NCI-H748 (cell line): ENCODE measurements around the gene DTX2.
"Not testable (repeated sequence)": the region's sequence is repeated elsewhere in the genome, so short reads cannot be mapped to it uniquely, and the experiment has no call there.

Experiments used
- DNase-seq: peaks from one replicate; lab custom pipeline; 2025; ENCODE audit not compliant: unreplicated experiment; lab: John Stamatoyannopoulos, UW

DTX2 gene

DNA sequence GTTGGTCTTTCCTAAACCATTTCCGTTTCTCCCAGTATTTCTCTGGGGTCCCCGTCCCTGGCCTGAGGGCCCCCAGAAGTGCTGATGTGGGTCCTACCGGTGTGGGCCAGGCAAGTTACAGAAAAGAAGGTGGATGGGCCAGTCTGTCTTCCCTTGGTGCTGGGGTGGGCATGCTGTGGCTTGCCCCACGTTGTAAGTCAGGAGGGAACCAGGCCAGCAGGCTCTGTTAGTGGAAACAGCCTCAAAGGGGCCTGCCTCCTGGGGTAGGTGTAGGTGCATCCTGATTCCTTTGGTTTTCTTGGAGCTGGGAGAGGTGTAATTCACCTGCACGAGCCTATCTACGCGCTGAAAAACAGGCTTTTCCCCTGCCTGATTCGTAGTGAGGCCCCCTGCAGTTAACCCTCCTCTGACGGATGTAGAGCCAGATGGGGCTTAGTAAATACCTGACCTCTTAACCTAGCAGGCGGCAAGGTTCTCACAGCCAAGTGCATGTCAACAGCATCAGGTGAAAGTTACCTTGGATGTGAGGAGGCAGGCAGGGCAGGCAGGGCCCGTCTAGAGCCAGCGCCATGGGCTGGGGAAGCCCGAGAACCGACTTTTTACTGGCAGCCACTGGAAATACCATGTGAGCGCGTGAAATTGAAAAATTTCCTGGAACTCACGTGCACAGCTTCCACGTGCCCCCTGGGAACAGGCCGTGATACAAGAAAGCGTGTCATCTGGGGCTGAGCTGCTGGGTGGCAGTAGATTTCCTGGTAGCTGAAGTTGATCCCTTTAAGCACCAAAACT lies 24.5 kb downstream of the DTX2 start:
- not testable (repeated sequence) for DNase-seq

DNA sequence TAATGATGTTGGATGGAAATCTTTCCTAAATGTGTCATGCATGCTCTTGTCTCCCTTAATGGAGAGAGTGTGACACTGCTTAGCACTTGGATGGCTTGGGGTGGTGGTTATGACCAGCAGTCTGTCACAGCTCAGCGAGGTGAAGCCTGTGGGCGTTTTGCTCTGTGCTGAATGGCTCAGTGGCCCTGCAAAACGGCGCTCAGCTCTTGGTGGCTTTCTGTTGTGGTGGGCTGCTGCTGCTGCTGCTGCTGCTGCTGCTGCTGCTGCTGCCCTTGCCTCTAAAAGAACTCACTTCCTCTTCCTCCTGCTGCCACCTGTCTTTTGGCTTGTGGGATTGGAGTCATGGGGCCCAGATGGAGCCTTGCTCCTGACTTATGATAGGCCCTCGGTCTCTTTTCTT lies 25.1 kb downstream of the DTX2 start:
- DNase-seq = not testable (repeated sequence)

DNA sequence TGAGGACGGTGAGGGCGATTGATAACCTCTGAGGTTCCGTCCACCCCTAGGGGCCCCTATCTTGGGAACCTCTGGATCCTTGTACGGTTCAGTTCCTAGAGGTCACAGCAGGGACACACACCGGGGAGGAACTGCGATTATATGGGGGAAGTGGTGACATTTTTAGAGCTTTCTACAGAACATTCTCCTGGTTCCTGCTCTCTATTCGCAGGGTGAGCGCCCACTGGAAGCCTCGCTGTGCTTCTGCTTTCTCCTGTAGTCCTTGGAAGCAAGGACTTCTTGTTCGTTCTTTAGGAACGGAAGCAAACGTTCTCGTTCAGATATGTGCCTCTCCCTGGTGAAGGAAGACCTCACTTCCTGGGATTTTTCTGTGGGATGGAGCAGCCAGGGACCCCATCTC lies 26.5 kb downstream of the DTX2 start:
- not testable (repeated sequence) for DNase-seq

DNA sequence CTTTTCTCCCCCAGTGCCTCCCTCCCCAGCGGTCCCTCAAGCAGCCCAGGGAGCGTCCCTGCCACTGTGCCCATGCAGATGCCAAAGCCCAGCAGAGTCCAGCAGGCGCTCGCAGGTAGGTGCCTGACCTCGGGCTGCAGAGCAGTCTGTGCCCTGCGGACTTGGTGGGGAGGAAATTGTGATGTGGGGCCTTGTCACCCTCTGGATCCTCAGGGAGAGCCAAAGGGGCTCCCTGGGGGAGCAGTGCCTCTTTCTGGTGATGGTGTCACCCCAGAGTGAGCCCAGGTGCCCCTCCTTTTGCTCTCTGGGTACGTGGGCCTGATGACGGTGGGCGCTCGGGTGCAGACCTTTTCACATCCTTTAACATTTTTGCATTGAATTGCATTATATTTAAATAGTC lies 30.6 kb downstream of the DTX2 start:
- DNase-seq = not testable (repeated sequence)

DNA sequence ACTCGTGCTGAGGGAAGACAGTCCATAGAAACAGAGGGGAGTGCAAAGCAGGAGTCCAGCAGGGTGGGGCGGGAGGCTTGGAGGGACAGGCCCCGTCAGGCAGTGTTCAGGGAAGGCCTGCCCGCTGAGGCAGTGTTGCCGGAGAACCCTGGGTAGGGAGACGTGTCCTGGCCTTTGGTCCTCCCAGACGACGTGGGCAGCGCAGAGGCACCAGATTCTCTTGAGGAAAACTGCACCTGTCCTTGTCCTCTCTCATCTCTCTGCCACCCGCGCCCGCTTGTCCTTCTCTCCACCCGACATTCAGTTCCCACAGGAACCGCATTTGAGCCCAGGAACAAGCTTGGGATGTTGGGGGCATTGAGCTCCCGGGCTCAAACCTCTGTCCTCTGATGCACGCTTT lies 34.2 kb downstream of the DTX2 start:
- DNase-seq = not testable (repeated sequence)

DNA sequence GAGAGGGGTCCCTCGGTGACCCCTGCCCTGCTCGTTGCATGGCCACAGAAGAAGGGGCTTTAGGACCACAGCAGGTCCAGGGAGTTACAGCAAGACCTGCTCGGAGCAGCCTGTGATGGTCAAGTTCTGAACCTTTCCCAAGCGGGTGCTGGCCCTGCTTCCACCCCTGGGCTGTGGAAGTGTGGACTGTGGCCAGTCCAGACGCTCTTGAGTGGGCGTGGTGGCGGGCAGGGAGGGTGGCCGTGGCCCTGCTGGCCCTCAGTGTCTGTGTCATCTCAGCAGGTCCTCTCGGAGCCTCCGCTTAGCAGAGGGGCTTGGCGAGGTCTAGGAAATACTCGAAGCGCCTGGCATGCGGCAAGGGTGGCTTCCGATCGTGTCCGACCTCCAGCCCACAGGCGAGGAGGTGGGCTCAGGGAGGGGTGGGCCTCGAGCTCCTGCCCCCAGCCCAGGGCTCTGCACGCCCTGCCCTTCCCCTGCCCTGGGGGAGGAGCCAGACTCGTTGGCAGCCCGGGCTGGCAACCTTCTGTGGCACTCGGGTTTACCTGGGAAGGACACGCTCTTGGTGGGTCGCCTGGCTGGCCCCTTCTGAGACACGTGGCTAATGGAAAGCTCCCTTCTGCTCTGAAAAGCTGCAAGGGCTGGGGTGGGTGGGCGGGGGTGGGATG lies 36.5 kb downstream of the DTX2 start:
- not testable (repeated sequence) for DNase-seq

DNA sequence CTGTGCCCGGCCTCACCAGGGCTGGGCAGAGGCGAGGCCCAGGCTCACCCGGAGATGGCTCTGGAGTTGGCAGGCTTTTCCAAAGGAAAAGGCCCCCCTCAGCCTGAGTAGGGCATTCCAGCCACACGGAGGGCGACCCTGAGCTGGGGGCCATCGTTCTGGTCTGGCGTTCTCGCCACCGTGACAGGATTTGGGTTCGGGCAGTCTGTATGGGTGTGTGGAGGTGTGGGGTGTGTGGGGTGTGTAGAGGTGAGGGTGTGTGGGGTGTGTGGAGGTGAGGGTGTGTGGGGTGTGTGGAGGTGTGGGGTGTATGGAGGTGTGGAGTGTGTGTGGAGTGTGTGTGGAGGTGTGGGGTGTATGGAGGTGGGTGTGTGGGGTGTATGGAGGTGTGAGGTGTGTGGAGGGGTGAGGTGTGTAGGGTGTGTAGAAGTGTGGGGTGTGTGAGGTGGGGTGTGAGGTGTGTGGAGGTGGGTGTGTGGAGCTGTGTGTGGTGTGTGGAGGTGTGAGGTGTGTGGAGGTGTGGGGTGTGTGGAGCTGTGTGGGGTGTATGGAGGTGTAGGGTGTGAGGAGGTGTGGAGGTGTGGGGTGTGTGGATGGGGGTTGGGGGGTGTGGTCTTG lies 37.2 kb downstream of the DTX2 start:
- not testable (repeated sequence) for DNase-seq

DNA sequence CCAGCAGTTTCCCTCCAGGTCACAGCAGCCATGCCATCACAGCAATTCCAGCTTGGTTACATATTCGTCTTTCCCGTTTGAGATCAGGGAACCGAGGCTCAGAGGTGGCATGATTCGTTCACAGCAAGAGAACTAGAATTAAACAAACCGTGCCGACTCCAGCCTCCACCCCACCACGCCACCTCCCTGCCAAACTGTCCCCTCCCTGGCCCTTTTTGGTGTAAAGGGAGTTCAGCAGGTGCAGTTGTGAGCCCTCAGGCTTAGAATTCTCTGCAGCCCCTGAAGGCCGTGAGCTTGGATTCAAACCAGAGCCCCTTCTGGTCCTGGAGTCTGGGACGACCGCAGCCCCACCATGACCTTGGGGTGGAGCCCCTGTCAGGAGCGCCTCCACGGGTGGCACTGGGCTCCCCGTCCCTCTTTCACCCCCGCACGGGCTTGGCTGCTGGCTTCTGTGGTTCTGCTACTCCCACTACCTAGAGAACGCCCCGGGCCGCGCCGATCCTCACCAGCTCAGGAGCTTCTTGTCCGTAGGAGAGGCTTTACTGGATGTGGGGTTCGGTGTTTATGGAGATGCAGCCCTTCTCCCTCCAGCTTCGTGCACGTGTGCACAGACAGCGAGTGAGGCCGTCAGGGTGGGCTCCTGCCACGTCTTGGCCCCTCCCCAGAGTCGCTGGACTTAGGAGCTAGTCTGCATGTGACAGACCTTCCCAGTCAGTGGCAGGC lies 37.9 kb downstream of the DTX2 start:
- not testable (repeated sequence) for DNase-seq

DNA sequence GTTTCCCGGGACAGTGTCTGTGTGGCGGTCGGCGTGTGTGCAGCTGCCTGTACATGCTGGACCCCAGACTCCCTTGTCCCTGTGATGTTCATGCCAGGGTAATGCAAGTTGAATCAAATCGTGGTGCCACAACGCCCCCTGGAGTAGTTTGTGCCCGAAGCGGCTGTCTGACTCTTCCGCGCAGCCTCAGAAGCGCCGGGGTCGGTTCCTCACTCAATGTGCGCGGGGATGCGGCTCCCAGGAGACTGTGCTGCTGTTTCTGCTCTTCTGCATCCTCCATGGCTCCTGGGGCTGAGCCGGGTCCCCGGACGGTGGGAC lies 38.4 kb downstream of the DTX2 start:
- not testable (repeated sequence) for DNase-seq

DNA sequence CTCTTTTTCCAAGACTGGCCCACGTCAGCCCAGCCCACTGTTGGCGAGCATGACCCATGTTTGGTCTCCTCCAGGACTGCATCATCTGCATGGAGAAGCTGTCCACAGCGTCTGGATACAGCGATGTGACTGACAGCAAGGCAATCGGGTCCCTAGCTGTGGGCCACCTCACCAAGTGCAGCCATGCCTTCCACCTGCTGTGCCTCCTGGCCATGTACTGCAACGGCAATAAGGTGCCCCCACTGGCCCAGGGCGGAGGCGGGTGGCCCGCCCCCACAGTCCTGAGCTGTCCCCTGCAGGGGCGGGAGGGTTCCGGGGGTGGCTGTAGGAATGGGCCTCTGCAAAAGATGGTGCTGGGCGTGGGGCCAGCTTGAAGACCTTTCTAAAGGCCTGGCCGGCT lies 40.7 kb downstream of the DTX2 start:
- not testable (repeated sequence) for DNase-seq

DNA sequence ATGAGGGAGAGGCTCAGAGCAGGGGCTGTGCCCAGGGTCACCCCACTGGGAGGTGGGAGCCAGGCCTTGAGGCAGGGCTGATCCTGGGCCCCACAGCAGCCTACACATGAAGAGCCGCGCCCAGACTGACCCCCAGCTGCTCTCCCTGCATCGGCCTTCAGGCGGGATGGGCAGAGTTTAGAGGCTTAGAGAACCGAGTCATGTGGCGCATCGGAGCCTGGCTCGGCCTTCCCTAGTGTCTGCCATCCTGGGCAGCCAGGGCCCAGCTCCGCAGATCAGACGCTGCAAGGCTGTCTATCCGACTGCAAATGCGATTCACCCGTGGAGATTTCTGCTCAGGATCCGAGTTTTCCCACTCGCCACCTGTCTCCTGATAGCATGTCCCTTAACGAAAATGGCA lies 41.3 kb downstream of the DTX2 start:
- not testable (repeated sequence) for DNase-seq

DNA sequence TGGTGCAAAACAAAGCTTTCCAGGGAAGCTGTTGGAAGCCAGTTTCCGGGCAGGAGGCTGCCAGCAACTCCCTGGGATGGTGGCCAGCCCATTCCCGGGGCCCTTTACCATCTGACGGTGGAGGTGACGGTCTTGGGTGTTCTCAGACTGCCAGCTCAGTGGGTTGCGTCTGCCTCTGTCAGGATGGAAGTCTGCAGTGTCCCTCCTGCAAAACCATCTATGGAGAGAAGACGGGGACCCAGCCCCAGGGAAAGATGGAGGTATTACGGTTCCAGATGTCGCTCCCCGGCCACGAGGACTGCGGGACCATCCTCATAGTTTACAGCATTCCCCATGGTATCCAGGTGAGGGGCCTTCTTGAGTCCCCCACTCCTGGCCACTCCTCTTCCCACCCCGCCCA lies 41.7 kb downstream of the DTX2 start:
- DNase-seq = not testable (repeated sequence)

DNA sequence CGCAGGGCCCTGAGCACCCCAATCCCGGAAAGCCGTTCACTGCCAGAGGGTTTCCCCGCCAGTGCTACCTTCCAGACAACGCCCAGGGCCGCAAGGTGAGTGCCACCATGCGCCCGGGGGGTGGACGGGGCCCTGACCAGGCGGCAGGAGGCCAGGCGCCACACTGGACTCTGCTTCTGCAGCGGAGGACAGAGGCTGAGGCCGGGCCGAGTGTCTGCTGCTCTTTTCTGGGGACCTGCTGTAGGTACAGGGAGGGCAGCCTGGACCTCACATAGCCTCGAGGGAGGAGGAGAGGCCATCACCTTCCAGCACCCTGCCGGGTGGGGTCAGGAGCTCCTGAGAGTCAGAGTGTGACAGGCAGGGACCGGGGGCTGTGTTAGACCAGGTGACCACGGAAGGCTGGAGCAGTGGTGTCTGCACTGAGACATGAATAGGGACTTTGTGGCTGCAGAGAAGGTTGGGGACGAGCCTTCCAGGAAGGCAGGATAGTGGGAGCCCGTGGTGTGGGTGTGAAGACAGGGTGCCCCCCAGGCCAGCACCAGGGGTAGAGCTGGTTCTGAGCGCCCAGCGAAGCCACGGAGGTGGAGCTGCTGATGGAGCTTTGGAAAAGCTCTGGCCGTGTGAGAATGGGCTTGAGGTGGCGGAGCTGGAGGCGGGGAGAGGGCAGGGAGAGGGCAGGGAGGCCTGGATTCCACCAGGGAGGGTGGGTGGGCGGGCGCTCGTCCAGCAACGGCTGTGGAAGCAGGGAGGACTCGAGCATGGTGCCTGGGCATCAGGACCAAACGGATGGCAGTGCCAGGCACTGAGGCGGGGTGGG lies 43.0 kb downstream of the DTX2 start:
- DNase-seq = not testable (repeated sequence)

DNA sequence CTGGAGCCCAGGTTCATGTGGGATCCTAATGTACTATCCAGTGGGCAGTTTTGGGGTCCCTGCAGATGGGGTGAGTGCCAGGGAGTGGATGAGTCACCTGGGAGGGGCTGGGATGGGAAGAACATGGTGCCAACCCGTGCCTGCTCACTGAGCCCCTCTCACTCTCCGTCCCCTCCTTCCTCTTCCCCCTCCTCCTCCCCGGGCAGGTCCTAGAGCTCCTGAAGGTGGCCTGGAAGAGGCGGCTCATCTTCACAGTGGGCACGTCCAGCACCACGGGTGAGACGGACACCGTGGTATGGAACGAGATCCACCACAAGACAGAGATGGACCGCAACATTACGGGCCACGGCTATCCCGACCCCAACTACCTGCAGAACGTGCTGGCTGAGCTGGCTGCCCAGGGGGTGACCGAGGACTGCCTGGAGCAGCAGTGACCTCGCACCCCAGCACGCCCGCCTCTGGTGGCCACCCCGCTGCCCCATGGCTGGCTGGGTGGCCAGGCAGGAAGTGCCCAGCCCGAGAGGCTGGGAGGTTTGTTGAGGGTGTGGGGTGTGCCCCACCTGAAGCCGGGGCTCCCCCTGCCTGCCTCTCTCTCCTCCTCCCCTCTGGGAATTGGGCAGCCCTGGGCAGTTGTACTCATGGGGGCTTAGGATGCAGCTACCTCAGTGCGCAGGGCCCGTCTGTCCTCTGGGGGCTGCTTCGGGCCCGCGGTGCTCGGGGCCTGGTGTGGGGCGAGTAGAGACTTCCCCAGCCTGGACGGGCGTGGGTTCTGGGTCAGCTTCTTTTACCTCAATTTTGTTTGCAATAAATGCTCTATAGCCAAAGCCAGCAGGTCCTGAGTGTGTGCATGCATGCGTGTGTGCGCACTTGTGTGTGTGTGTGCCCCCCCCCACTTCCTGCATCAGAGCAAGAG lies 43.9 kb downstream of the DTX2 start:
- no peak for DNase-seq

DNA sequence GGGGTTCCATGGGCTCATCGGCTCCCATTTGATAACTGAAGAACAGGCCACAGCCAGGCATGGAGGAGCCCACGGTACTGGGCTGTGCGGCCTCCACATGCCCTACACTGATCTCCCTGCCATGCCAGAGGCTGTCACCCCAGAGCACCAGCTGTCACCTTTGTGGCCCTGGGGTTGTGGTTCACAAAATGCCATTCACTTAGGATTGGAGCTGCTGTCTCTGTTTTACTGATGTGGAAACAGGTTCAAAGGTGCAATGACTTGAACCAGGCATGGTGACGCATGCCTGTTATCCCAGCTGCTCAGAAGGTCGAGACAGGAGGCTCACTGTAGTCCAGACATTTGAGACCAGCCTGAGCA lies 44.6 kb downstream of the DTX2 start:
- no peak for DNase-seq

DNA sequence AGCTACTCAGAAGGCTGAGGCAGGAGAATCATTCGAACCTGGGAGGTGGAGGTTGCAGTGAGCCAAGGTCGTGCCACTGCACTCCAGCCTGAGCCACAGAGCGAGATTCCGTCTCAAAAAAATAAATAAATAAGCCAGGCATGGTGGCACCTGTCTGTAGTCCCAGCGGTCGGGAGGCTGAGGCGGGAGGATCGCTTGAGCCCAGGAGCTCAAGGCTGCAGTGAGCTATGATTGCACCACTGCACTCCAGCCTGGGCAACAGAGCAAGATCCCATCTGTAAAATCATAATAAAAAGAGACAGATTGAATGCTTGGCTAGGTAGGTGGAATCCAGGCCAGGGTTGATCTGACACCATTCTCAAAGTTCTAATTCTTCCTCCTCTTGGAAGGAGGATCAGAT lies 45.1 kb downstream of the DTX2 start:
- DNase-seq = not testable (repeated sequence)

DNA sequence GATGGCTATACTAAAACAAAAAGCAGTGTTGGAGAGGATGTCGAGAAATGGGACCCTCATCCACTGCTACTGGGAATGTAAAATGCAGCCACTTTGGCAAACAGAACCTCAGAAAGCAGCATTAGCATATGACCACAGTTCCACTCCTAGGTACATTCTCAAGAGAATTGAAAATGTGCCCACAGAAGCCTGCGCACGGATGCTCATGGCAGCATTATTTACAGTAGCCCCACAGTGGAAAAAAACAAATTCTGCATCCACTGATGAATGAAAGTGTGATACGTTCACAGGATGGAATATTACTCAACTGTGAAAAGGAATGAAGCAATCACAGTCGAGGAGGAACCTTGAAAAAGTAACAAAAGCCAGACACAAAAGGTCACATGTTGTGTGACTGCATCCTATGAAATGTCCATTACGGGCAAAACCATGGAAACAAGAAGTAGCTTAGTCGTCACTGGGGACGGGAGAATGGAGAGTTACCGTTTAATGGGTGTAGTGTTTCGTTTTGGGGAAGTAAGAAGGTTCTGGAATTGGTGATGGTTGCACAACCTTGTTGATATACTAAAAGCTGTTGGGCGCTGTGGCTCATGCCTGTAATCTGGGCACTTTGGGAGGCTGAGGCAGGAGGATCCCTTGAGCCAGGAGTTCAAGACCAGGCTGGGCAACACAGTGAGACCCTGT lies 46.4 kb downstream of the DTX2 start:
- DNase-seq = no peak

DNA sequence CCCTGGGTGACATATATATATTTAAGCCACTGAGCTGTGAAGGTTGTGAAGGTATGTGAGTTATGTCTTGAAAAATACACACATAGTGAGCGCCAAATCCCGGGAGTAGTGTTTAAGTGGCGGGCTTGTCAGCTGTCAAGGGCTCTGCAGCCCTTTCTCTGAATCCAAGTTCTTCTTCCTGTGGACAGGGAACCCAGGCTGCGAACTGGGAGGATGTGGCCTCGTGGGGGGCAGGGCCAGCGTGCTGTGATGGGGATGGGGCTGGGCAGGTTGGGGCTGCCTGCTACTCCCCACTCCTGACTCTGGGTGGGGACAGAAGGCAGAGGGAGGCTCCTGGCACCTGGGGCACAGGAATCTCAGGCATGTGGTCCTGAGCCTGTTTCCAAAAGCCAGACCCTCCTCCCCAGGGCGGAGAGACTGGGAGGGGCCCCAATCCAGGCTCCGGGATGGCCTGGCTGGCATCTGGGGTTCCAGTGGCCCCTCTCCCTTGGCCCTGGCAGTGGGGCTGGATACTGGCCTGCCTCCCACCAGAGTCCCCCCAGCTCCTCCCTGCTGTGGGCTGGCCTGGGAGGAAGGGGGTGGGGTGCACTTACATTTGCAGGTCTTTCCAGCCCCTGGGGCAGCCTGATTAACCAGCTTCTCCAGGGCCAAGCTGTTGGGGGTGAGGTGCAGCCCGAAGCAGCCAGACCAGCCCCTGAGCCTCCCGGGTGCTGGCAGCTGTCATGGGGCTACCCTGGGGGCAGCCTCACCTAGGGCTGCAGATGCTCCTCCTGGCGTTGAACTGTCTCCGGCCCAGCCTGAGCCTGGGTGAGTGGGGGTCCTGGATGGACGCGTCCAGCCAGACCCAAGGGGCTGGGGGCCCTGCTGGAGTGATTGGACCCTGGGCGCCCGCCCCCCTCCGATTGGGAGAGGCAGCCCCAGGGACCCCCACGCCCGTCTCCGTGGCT lies 48.7 kb downstream of the DTX2 start, which contains the start of gene UPK3B:
Gene UPK3B (plus strand): TSS at position 622 of the 947 bp plus-strand sequence. CDS start 101 bp downstream, at position 723.
- no peak for DNase-seq
